Measurements from ENCODE around the gene HACL1. TPM values are rescaled to one million over a fixed set of nuclear protein-coding genes. Genes with fewer than 3 reads are reported as not detected.

The HACL1 gene
- total and polyA plus RNA-seq, 2 donors (not counting 3 experiments of a cell fraction or from before 2014, with no cell fraction given), result 16.5 to 27.4 TPM

DNA sequence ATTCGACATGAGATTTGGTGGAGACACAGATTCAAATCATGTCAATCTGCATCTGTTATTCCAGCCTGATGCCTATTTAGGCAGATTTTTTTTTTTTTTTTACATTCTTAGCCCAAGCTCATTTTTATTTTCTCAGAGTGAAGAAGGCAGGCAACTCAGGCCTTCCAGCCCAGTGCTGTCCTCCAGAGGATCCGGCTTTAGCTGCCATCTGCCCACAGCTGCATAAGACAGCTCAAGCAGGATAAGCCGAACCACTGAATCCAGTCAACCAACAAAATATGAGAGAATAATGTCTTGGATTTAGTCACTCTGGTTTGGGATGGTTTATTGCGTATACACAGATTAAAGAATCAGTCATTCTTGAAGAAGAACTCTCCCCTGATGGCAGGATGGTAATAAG lies 60.0 kb downstream of the HACL1 start:
- dilution Hi-C loops (cut with MboI; ENCODE audit: extremely low pct_ligation_motif_present, low sequenced_read_pairs), result no loop called here
- Histone ChIP-seq H3K4me2 (ENCODE audit: insufficient read depth, low read length) (no peak overlapping the region), H4K20me1 (replicated peaks; ENCODE audit: control insufficient read depth, extremely low read depth, insufficient read depth, low read length) (no peaks in the 10 kb centered on the region), H3K27ac (ENCODE audit: insufficient read depth, low read depth, low read length) (no peak overlapping the region), H3K9me1 (replicated peaks; ENCODE audit: control insufficient read depth, extremely low read depth, insufficient read depth, low read length) (no peaks in the 10 kb centered on the region), H3K4me3 (replicated peaks in 1 of 3; ENCODE audit: insufficient read depth in 1 of 3, low read depth in 1 of 3, low read length in 3 of 3) (no peak overlapping the region), H3K9me3 (replicated peaks; ENCODE audit: control insufficient read depth, insufficient read depth, low read length) (no peaks in the 10 kb centered on the region), H3K27me3 (ENCODE audit: control insufficient read depth in 2 of 2, insufficient read depth in 2 of 2, low read length in 2 of 2) (no peaks in the 10 kb centered on the region), H3K9ac (replicated peaks; ENCODE audit: extremely low read depth, insufficient read depth, low read length) (no peak overlapping the region), H3K36me3 (ENCODE audit: control insufficient read depth in 2 of 2, extremely low read depth in 1 of 2, insufficient read depth in 2 of 2, low read length in 2 of 2) (no peaks in the 10 kb centered on the region), H2AFZ (ENCODE audit: low read depth, low read length) (no peak overlapping the region), H3K79me2 (ENCODE audit: control insufficient read depth, insufficient read depth, low read length) (no peaks in the 10 kb centered on the region), H3K4me1 (ENCODE audit: control insufficient read depth, extremely low read depth, insufficient read depth, low read length) (no peaks in the 10 kb centered on the region)
- BruUV-seq (replicated peaks), result no TSS peak
- TF ChIP-seq FOS (IDR thresholded peaks at IDR 0.05; ENCODE audit: borderline replicate concordance, insufficient read depth, low read length) (no peak), JUN (IDR thresholded peaks at IDR 0.05; ENCODE audit: borderline replicate concordance, insufficient read depth, insufficient read length, low read depth) (no peak), EZH2 (IDR thresholded peaks at IDR 0.05; ENCODE audit: borderline replicate concordance, low read depth, low read length, severe bottlenecking) (no peak), MYC (IDR thresholded peaks at IDR 0.05; ENCODE audit: low read depth, low read length) (no peak), MAX (IDR thresholded peaks at IDR 0.05; ENCODE audit: insufficient read depth, insufficient read length) (no peak), POLR2A (IDR thresholded peaks at IDR 0.05; ENCODE audit: low read depth, low read length) (no peak), GATA2 (IDR thresholded peaks at IDR 0.05; ENCODE audit: insufficient read depth, insufficient read length, low read depth, low read length) (no peak), POLR2AphosphoS5 (IDR thresholded peaks at IDR 0.05; ENCODE audit: insufficient read depth, low read depth, low read length) (no peak)
- TF ChIP-seq, protein P1, sequence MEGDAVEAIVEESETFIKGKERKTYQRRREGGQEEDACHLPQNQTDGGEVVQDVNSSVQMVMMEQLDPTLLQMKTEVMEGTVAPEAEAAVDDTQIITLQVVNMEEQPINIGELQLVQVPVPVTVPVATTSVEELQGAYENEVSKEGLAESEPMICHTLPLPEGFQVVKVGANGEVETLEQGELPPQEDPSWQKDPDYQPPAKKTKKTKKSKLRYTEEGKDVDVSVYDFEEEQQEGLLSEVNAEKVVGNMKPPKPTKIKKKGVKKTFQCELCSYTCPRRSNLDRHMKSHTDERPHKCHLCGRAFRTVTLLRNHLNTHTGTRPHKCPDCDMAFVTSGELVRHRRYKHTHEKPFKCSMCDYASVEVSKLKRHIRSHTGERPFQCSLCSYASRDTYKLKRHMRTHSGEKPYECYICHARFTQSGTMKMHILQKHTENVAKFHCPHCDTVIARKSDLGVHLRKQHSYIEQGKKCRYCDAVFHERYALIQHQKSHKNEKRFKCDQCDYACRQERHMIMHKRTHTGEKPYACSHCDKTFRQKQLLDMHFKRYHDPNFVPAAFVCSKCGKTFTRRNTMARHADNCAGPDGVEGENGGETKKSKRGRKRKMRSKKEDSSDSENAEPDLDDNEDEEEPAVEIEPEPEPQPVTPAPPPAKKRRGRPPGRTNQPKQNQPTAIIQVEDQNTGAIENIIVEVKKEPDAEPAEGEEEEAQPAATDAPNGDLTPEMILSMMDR (IDR thresholded peaks at IDR 0.05; ENCODE audit: extremely low read depth in 1 of 2, insufficient read depth in 1 of 2, low read depth in 1 of 2, low read length in 2 of 2), result no peak
- ChIA-PET POLR2A (no interaction called here), CTCF (interaction anchor here (0.9 kb wide), 1 partner anchor 17 kb away, joined by 3 read pairs; no protein-coding TSS in a partner anchor)
- no peak for DNase-seq (ENCODE audit: low read depth, low spot score)
- FAIRE-seq, result no peak
- intact Hi-C loops (cut with micrococcal nuclease), result no loop called here
